ENCODE results near the gene HSPB7. TPM values are rescaled to one million over a fixed set of nuclear protein-coding genes. Genes with fewer than 3 reads are reported as not detected.

The HSPB7 gene
- total and polyA plus RNA-seq, 2 of the 8 experiments (the other 6 are each of a cell fraction or from before 2014, with no cell fraction given) = not detected

GRCh38 chr1:16013220-16013907, 4.5 kb downstream of the HSPB7 start (continued):
- TF ChIP-seq, protein P1, sequence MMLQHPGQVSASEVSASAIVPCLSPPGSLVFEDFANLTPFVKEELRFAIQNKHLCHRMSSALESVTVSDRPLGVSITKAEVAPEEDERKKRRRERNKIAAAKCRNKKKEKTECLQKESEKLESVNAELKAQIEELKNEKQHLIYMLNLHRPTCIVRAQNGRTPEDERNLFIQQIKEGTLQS (IDR thresholded peaks at IDR 0.05; ENCODE audit: insufficient read depth, low read depth, low read length) = peak; percentile 54; the same call in 1 of the 2 replicates
- TF ChIP-seq CTBP2 (IDR thresholded peaks at IDR 0.05; ENCODE audit: borderline replicate concordance, insufficient read depth, insufficient read length, low read length) (no peak), POU5F1 (IDR thresholded peaks at IDR 0.05; ENCODE audit: low read depth, low read length) (no peak), CBX5 (IDR thresholded peaks at IDR 0.05; ENCODE audit: low read depth, low read length) (no peak), NRF1 (IDR thresholded peaks at IDR 0.05; ENCODE audit: low read depth, low read length) (no peak), KDM1A (IDR thresholded peaks at IDR 0.05; ENCODE audit: borderline replicate concordance, low read length) (peak; percentile 98), TAF1 (IDR thresholded peaks at IDR 0.05; ENCODE audit: low read depth, low read length) (peak; percentile 31; the same call in 1 of the 2 replicates), KDM4A (IDR thresholded peaks at IDR 0.05; ENCODE audit: low read depth, low read length, severe bottlenecking) (peak; percentile 11), JUND (IDR thresholded peaks at IDR 0.05; ENCODE audit: low read length) (peak; percentile 99), POLR2A (IDR thresholded peaks at IDR 0.05; ENCODE audit: control extremely low read depth in 1 of 2, low read depth in 2 of 2, low read length in 2 of 2) (peak in 1 of 2 experiments; percentile 78; a peak in 1 of 3 replicates), CHD1 (IDR thresholded peaks at IDR 0.05; ENCODE audit: low read depth, low read length) (no peak)
